Ishikawa (cell line): ENCODE results near the gene CTNNBL1.

Experiments
- CEBPB ChIP-seq: IDR thresholded peaks from 2 replicates; pipeline ENCODE4 v1.6.1; 2012
- CREB1 ChIP-seq: IDR thresholded peaks from 2 replicates; pipeline ENCODE4 v1.6.1; 2012; ENCODE audit warnings: low read depth
- EGR1 ChIP-seq: IDR thresholded peaks from 2 replicates; pipeline ENCODE4 v1.6.1; 2012
- EP300 ChIP-seq: IDR thresholded peaks from 2 replicates; pipeline ENCODE4 v1.6.1; 2012; ENCODE audit warnings: borderline replicate concordance
- FOXM1 ChIP-seq: IDR thresholded peaks from 2 replicates; pipeline ENCODE4 v1.6.1; 2012; ENCODE audit warnings: low read depth, borderline replicate concordance
- MAX ChIP-seq: IDR thresholded peaks from 2 replicates; pipeline ENCODE4 v1.6.1; 2012
- NFIC ChIP-seq: IDR thresholded peaks from 2 replicates; pipeline ENCODE4 v1.6.1; 2012
- RAD21 ChIP-seq: IDR thresholded peaks from 2 replicates; pipeline ENCODE4 v1.6.1; 2012; ENCODE audit warnings: low read depth
- REST ChIP-seq: IDR thresholded peaks from 2 replicates; pipeline ENCODE4 v1.6.1; 2012; ENCODE audit warnings: low read depth, mild to moderate bottlenecking
- TAF1 ChIP-seq: IDR thresholded peaks from 2 replicates; pipeline ENCODE4 v1.6.1; 2012; ENCODE audit warnings: low read depth, mild to moderate bottlenecking
- TCF12 ChIP-seq: IDR thresholded peaks from 2 replicates; pipeline ENCODE4 v1.6.1; 2012; ENCODE audit warnings: low read depth
- TEAD4 ChIP-seq: IDR thresholded peaks from 2 replicates; pipeline ENCODE4 v1.6.1; 2012
- USF1 ChIP-seq: IDR thresholded peaks from 2 replicates; pipeline ENCODE4 v1.6.1; 2012
- ZBTB7A ChIP-seq: IDR thresholded peaks from 2 replicates; pipeline ENCODE4 v1.6.1; 2012; ENCODE audit warnings: low read depth

CTNNBL1 gene

GRCh38 chr20:37703035-37703845, 9.4 kb downstream of the CTNNBL1 start:
- TF ChIP-seq EGR1 (no peak), TAF1 (no peak), ZBTB7A (no peak), FOXM1 (no peak), MAX (no peak), REST (no peak), USF1 (no peak), CEBPB (no peak), NFIC (no peak), RAD21 (no peak)

GRCh38 chr20:37704955-37705354, 11.1 kb downstream of the CTNNBL1 start:
- TF ChIP-seq FOXM1 = no peak
- no peak for TF ChIP-seq USF1
- TF ChIP-seq TEAD4 = no peak
- TF ChIP-seq EGR1 = no peak

- no peak for TF ChIP-seq REST
These were observed 12.5 kb downstream of the CTNNBL1 start for GRCh38 chr20:37706298-37706697.

- no peak for TF ChIP-seq TAF1
- TF ChIP-seq NFIC = no peak
- no peak for TF ChIP-seq EP300
- no peak for TF ChIP-seq REST
- no peak for TF ChIP-seq FOXM1
- TF ChIP-seq TCF12 = no peak
- TF ChIP-seq CREB1 = no peak
- no peak for TF ChIP-seq TEAD4
- no peak for TF ChIP-seq MAX
- no peak for TF ChIP-seq USF1
These were observed 17.2 kb downstream of the CTNNBL1 start for GRCh38 chr20:37711001-37711400.
